ENCODE measurements around the gene POU3F2.

The POU3F2 gene

DNA sequence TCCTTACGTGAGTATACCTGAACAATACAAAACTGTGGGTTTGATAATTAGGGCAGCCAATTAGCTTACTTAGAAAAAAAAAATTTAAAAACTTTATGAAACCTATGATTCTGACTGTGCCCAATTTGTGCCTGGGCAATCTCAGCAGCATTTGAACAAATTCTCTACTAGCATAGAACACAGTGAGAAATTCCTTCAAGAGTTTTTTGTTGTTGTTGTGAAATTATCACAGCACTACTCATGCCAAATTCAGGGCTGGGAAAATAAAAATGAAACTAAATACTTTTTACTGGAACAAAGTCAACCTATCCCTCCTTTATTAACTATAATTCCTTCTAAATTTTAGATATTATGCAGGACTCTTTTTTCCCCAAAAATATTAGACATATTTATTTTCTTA is 42.9 kb downstream of the POU3F2 start:
- WGBS, 2 donors (ENCODE audit: extremely low coverage in 2 of 2, insufficient read length in 2 of 2, insufficient replicate concordance in 1 of 2) = no CpG with 5 or more reads among the region's 1 CpG
- H3K23ac ChIP-seq (ENCODE audit: low read depth, low read length, poor library complexity) = no peak overlapping the region
- no peak overlapping the region for H3K4ac ChIP-seq (ENCODE audit: low read length)
- H3K27ac ChIP-seq (replicated peaks; ENCODE audit: low read length) = no peak overlapping the region
- H3K18ac ChIP-seq (ENCODE audit: low read length) = no peak overlapping the region
- no peak overlapping the region for H2BK15ac ChIP-seq (ENCODE audit: low read length)
- H3K9ac ChIP-seq (ENCODE audit: low read depth, low read length, poor library complexity) = no peak overlapping the region
- H3K9me3 ChIP-seq (replicated peaks in 1 of 2; ENCODE audit: control insufficient read depth in 2 of 2, insufficient read depth in 1 of 2, low read depth in 1 of 2, low read length in 2 of 2) = no peaks in the 10 kb centered on the region
- no peaks in the 10 kb centered on the region for H3K4me1 ChIP-seq (ENCODE audit: control insufficient read depth in 2 of 2, insufficient read depth in 1 of 2, low read depth in 1 of 2, low read length in 2 of 2)
- no peak overlapping the region for H2BK5ac ChIP-seq (ENCODE audit: low read length)
- no peak overlapping the region for H2BK120ac ChIP-seq (ENCODE audit: low read depth, low read length)
- DNase-seq (ENCODE audit: low spot score) = no peak
- H2BK12ac ChIP-seq (ENCODE audit: low read length) = no peak overlapping the region
- no peak overlapping the region for H4K8ac ChIP-seq (ENCODE audit: low read depth, low read length)
- no peaks in the 10 kb centered on the region for H3K27me3 ChIP-seq (ENCODE audit: control insufficient read depth in 3 of 3, insufficient read depth in 3 of 3, low read depth in 1 of 3, low read length in 3 of 3)
- H3K79me1 ChIP-seq (ENCODE audit: low read depth, low read length) = no peaks in the 10 kb centered on the region
- no peak overlapping the region for H3K14ac ChIP-seq (ENCODE audit: low read length)
- H3K4me2 ChIP-seq (ENCODE audit: insufficient read depth, low read length, poor library complexity, severe bottlenecking) = no peak overlapping the region
- peaks cover 0 to 16% of the 10 kb centered on the region in 2 donors for H3K36me3 ChIP-seq (replicated peaks in 1 of 2; ENCODE audit: control insufficient read depth in 2 of 2, insufficient read depth in 2 of 2, low read length in 2 of 2)
- no peak overlapping the region for H4K91ac ChIP-seq (ENCODE audit: low read depth, low read length, poor library complexity)
- H2AK5ac ChIP-seq (ENCODE audit: low read depth, low read length) = no peak overlapping the region
- H2AFZ ChIP-seq (ENCODE audit: low read length) = no peak overlapping the region
- H3K4me3 ChIP-seq (ENCODE audit: low read length in 2 of 2) = no peak overlapping the region

DNA sequence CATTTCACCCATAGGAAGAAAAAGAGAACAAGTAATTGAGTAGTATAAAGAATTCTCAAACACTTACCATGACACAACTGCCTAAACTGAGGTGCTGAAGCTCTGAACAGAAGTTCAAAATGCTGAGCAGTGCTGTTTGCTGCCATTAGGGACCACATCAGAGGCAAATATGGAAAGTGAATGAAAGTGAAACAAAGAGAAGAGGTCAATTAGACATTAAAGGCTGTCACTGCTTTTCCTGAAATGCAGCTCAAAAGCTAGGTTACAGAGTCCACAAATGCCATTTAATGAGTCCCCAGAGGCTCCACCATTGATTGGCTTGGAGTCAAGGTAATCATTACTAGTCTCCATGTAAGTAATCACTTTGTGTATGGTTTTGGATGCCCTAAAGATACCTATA is 46.1 kb downstream of the POU3F2 start:
- no peak for DNase-seq (ENCODE audit: low spot score)

DNA sequence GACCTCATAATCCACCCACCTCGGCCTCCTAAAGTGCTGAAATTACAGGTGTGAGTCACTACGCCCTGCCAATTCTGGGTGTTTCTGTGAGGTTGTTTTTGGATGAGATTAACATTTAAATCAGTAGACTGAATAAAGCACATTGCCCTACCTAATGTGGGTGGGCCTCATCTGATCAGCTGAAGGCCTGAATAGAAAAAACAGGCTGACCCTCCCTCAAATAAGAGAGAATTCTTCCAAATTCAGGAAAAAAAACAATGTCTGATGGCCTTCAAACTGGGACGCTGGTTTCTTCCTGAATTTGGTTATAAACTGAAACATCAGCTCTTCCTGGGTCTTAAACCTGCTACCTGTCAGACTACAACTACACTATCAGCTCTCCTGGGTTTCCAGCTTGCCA is 51.0 kb downstream of the POU3F2 start:
- H2BK5ac ChIP-seq (ENCODE audit: low read length) = no peak overlapping the region

More for the DNA sequence above, 46.1 kb downstream of the POU3F2 start:
- H3K9me3 ChIP-seq (replicated peaks in 1 of 2; ENCODE audit: control insufficient read depth in 2 of 2, insufficient read depth in 1 of 2, low read depth in 1 of 2, low read length in 2 of 2) = no peaks in the 10 kb centered on the region
- no peak overlapping the region for H3K9ac ChIP-seq (ENCODE audit: low read depth, low read length, poor library complexity)
- no peak overlapping the region for H2BK12ac ChIP-seq (ENCODE audit: low read length)
- H2BK120ac ChIP-seq (ENCODE audit: low read depth, low read length) = no peak overlapping the region
- H3K23ac ChIP-seq (ENCODE audit: low read depth, low read length, poor library complexity) = no peak overlapping the region
- no peak overlapping the region for H2AFZ ChIP-seq (ENCODE audit: low read length)
- no peak overlapping the region for H3K4me2 ChIP-seq (ENCODE audit: insufficient read depth, low read length, poor library complexity, severe bottlenecking)
- H4K91ac ChIP-seq (ENCODE audit: low read depth, low read length, poor library complexity) = no peak overlapping the region
- no peak overlapping the region for H3K14ac ChIP-seq (ENCODE audit: low read length)
- no peak overlapping the region for H3K4me3 ChIP-seq (ENCODE audit: low read length in 2 of 2)
- no peak overlapping the region for H2BK5ac ChIP-seq (ENCODE audit: low read length)
- no peaks in the 10 kb centered on the region for H3K4me1 ChIP-seq (ENCODE audit: control insufficient read depth in 2 of 2, insufficient read depth in 1 of 2, low read depth in 1 of 2, low read length in 2 of 2)
- no peaks in the 10 kb centered on the region for H3K27me3 ChIP-seq (ENCODE audit: control insufficient read depth in 3 of 3, insufficient read depth in 3 of 3, low read depth in 1 of 3, low read length in 3 of 3)
- H3K27ac ChIP-seq (replicated peaks; ENCODE audit: low read length) = no peak overlapping the region
- H2BK15ac ChIP-seq (ENCODE audit: low read length) = no peak overlapping the region
- no peak overlapping the region for H3K4ac ChIP-seq (ENCODE audit: low read length)
- H2AK5ac ChIP-seq (ENCODE audit: low read depth, low read length) = no peak overlapping the region
- peaks cover 0 to 12% of the 10 kb centered on the region in 2 donors for H3K36me3 ChIP-seq (replicated peaks in 1 of 2; ENCODE audit: control insufficient read depth in 2 of 2, insufficient read depth in 2 of 2, low read length in 2 of 2)
- H3K18ac ChIP-seq (ENCODE audit: low read length) = no peak overlapping the region
- no peak overlapping the region for H4K8ac ChIP-seq (ENCODE audit: low read depth, low read length)
- H3K79me1 ChIP-seq (ENCODE audit: low read depth, low read length) = no peaks in the 10 kb centered on the region

DNA sequence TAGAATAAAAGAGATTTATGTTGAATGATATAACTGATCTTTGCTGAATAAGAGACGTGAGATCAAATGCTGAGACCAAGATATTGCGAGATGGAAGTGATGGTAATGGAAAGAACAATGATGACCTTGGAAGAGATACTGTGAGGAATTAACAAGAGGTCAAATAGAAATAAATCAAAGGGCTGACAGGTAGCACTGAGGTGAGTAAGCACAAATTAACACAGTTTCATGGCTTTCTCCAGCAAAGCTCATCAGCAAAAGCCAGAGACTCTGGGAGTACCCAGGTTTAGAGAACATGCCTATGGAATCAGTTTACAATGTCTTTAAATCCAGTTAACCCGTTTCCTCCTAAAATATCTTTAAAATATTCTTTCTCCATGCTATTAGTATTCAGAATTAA is 53.3 kb downstream of the POU3F2 start:
- Histone ChIP-seq H3K4me1 (ENCODE audit: control insufficient read depth in 2 of 2, insufficient read depth in 1 of 2, low read depth in 1 of 2, low read length in 2 of 2) (no peaks in the 10 kb centered on the region), H3K36me3 (replicated peaks in 1 of 2; ENCODE audit: control insufficient read depth in 2 of 2, insufficient read depth in 2 of 2, low read length in 2 of 2) (peaks cover 2 to 23% of the 10 kb centered on the region in 2 donors), H3K14ac (ENCODE audit: low read length) (no peak overlapping the region), H3K9ac (ENCODE audit: low read depth, low read length, poor library complexity) (no peak overlapping the region), H3K27ac (replicated peaks; ENCODE audit: low read length) (no peak overlapping the region), H3K79me1 (ENCODE audit: low read depth, low read length) (no peaks in the 10 kb centered on the region), H2BK5ac (ENCODE audit: low read length) (no peak overlapping the region), H2BK15ac (ENCODE audit: low read length) (no peak overlapping the region), H4K91ac (ENCODE audit: low read depth, low read length, poor library complexity) (no peak overlapping the region), H3K9me3 (replicated peaks in 1 of 2; ENCODE audit: control insufficient read depth in 2 of 2, insufficient read depth in 1 of 2, low read depth in 1 of 2, low read length in 2 of 2) (peaks cover 0 to 5% of the 10 kb centered on the region in 2 donors), H3K27me3 (ENCODE audit: control insufficient read depth in 3 of 3, insufficient read depth in 3 of 3, low read depth in 1 of 3, low read length in 3 of 3) (no peaks in the 10 kb centered on the region), H2BK12ac (ENCODE audit: low read length) (no peak overlapping the region), H2AFZ (ENCODE audit: low read length) (no peak overlapping the region), H2BK120ac (ENCODE audit: low read depth, low read length) (no peak overlapping the region), H4K8ac (ENCODE audit: low read depth, low read length) (no peak overlapping the region), H3K4ac (ENCODE audit: low read length) (no peak overlapping the region), H3K23ac (ENCODE audit: low read depth, low read length, poor library complexity) (no peak overlapping the region), H2AK5ac (ENCODE audit: low read depth, low read length) (no peak overlapping the region), H3K4me3 (ENCODE audit: low read length in 2 of 2) (no peak overlapping the region), H3K4me2 (ENCODE audit: insufficient read depth, low read length, poor library complexity, severe bottlenecking) (no peak overlapping the region), H3K18ac (ENCODE audit: low read length) (no peak overlapping the region)
- WGBS, 2 donors (ENCODE audit: extremely low coverage in 2 of 2, insufficient read length in 2 of 2, insufficient replicate concordance in 1 of 2) = no CpG with 5 or more reads among the region's 3 CpGs
- no peak for DNase-seq (ENCODE audit: low spot score)

More for the DNA sequence above, 51.0 kb downstream of the POU3F2 start:
- Histone ChIP-seq H3K27ac (replicated peaks; ENCODE audit: low read length) (no peak overlapping the region), H3K23ac (ENCODE audit: low read depth, low read length, poor library complexity) (no peak overlapping the region), H2AFZ (ENCODE audit: low read length) (no peak overlapping the region), H3K4me2 (ENCODE audit: insufficient read depth, low read length, poor library complexity, severe bottlenecking) (no peak overlapping the region), H3K4ac (ENCODE audit: low read length) (no peak overlapping the region), H2BK12ac (ENCODE audit: low read length) (no peak overlapping the region), H4K91ac (ENCODE audit: low read depth, low read length, poor library complexity) (no peak overlapping the region), H2AK5ac (ENCODE audit: low read depth, low read length) (no peak overlapping the region), H4K8ac (ENCODE audit: low read depth, low read length) (no peak overlapping the region), H3K14ac (ENCODE audit: low read length) (no peak overlapping the region), H3K9ac (ENCODE audit: low read depth, low read length, poor library complexity) (no peak overlapping the region), H3K9me3 (replicated peaks in 1 of 2; ENCODE audit: control insufficient read depth in 2 of 2, insufficient read depth in 1 of 2, low read depth in 1 of 2, low read length in 2 of 2) (peaks cover 0 to 5% of the 10 kb centered on the region in 2 donors), H3K36me3 (replicated peaks in 1 of 2; ENCODE audit: control insufficient read depth in 2 of 2, insufficient read depth in 2 of 2, low read length in 2 of 2) (peaks cover 0 to 18% of the 10 kb centered on the region in 2 donors), H3K18ac (ENCODE audit: low read length) (no peak overlapping the region), H2BK15ac (ENCODE audit: low read length) (no peak overlapping the region), H3K79me1 (ENCODE audit: low read depth, low read length) (no peaks in the 10 kb centered on the region), H2BK120ac (ENCODE audit: low read depth, low read length) (no peak overlapping the region), H3K4me1 (ENCODE audit: control insufficient read depth in 2 of 2, insufficient read depth in 1 of 2, low read depth in 1 of 2, low read length in 2 of 2) (no peaks in the 10 kb centered on the region), H3K27me3 (ENCODE audit: control insufficient read depth in 3 of 3, insufficient read depth in 3 of 3, low read depth in 1 of 3, low read length in 3 of 3) (no peaks in the 10 kb centered on the region), H3K4me3 (ENCODE audit: low read length in 2 of 2) (no peak overlapping the region)
- no CpG with 5 or more reads among the region's 3 CpGs for WGBS, 2 donors (ENCODE audit: extremely low coverage in 2 of 2, insufficient read length in 2 of 2, insufficient replicate concordance in 1 of 2)
- DNase-seq (ENCODE audit: low spot score) = no peak
